Endothelial cell of umbilical vein (primary cell): ENCODE measurements around the gene CHST3. TPM values are rescaled to one million over a fixed set of nuclear protein-coding genes. Genes with fewer than 3 reads are reported as not detected.
"Not testable (repeated sequence)": the region's sequence is repeated elsewhere in the genome, so short reads cannot be mapped to it uniquely, and the experiment has no call there.

Experiments used
- BruUV-seq: library from RNA; stranded (reverse); fragments of 400-500 nt; replicated peaks from 2 replicates; lab custom pipeline; 2021; lab: Mats Ljungman, UMichigan
- CTCF ChIA-PET: fragments of 300-600, 350-600 bp; sonication (Branson Sonifier 250); formaldehyde crosslinking; loops from one replicate; lab custom pipeline; 2021; ENCODE audit warnings: antibody characterized with exemption, inconsistent platforms; lab: Charles Lee
- POLR2A ChIA-PET: fragments of 300-600, 350-600 bp; sonication (Branson Sonifier 250); formaldehyde crosslinking; loops from one replicate; lab custom pipeline; 2021; ENCODE audit warnings: antibody characterized with exemption, inconsistent platforms; lab: Charles Lee
- DNase-seq: peaks from one replicate; pipeline ENCODE4 v3.0.0-alpha.2; 2011; ENCODE audit warnings: low read depth, low spot score
- FAIRE-seq: peaks from 2 replicates; lab custom pipeline; 2011; peaks lifted over from hg19 to GRCh38; lab: Jason Lieb, UNC
- H2AFZ ChIP-seq: 2 replicates; pipeline ENCODE4 v1.6.0; 2012; ENCODE audit warnings: low read depth, low read length, control low read depth, inconsistent platforms
- H3K27ac ChIP-seq: 2 replicates; pipeline ENCODE4 v1.5.1; 2011; ENCODE audit warnings: low read depth, mild to moderate bottlenecking, control low read depth, low read length, moderate library complexity; ENCODE audit not compliant: insufficient read depth
- H3K27me3 ChIP-seq, 2 experiments: 2 replicates each; pipeline versions ENCODE4 v1.6.0 to v1.6.1; 2011; ENCODE audit warnings: low read length in 2 of 2, mixed read lengths in 1 of 2; ENCODE audit not compliant: control insufficient read depth in 2 of 2, insufficient read depth in 2 of 2
- H3K36me3 ChIP-seq, 2 experiments: 2 replicates in 1 of 2; 3 replicates in 1 of 2; pipeline ENCODE4 v1.5.1; 2011; ENCODE audit warnings: low read length in 2 of 2, mild to moderate bottlenecking in 1 of 2, moderate library complexity in 1 of 2; ENCODE audit not compliant: control insufficient read depth in 2 of 2, insufficient read depth in 2 of 2; ENCODE audit errors: extremely low read depth in 1 of 2
- H3K4me1 ChIP-seq: 3 replicates; pipeline ENCODE4 v1.5.1; 2011; ENCODE audit warnings: mild to moderate bottlenecking, low read length; ENCODE audit not compliant: control insufficient read depth, insufficient read depth; ENCODE audit errors: extremely low read depth
- H3K4me2 ChIP-seq: 2 replicates; pipeline ENCODE4 v1.6.1; 2011; ENCODE audit warnings: low read length, control low read depth, mixed read lengths; ENCODE audit not compliant: insufficient read depth
- H3K4me3 ChIP-seq, 3 experiments: fragments of 200-600 bp in 1 of 3; sonication (generic), shearing (Covaris generic) in 1 of 3; replicated peaks in 1 of 3; 2 replicates each; pipeline ENCODE4 v1.5.1; 2011 to 2016; ENCODE audit warnings: control low read depth in 3 of 3, low read length in 3 of 3, mild to moderate bottlenecking in 2 of 3, inconsistent platforms in 1 of 3, low read depth in 1 of 3, moderate library complexity in 1 of 3; ENCODE audit not compliant: insufficient read depth in 1 of 3
- H3K79me2 ChIP-seq: 2 replicates; pipeline ENCODE4 v1.6.0; 2012; ENCODE audit warnings: low read length, inconsistent platforms; ENCODE audit not compliant: control insufficient read depth, insufficient read depth
- H3K9ac ChIP-seq: replicated peaks from 2 replicates; pipeline ENCODE3; 2011; ENCODE audit warnings: low read length, control low read depth; ENCODE audit not compliant: insufficient read depth; ENCODE audit errors: extremely low read depth
- H3K9me1 ChIP-seq: replicated peaks from 3 replicates; pipeline ENCODE4 v1.6.0; 2011; ENCODE audit warnings: mild to moderate bottlenecking, low read length; ENCODE audit not compliant: control insufficient read depth, insufficient read depth; ENCODE audit errors: extremely low read depth
- H3K9me3 ChIP-seq: replicated peaks from 2 replicates; pipeline ENCODE4 v1.5.1; 2012; ENCODE audit warnings: low read length, inconsistent platforms; ENCODE audit not compliant: control insufficient read depth, insufficient read depth
- H4K20me1 ChIP-seq: replicated peaks from 2 replicates; pipeline ENCODE3; 2011; ENCODE audit warnings: mild to moderate bottlenecking, low read length; ENCODE audit not compliant: control insufficient read depth, insufficient read depth; ENCODE audit errors: extremely low read depth
- CTCF ChIP-seq, 2 donors: IDR thresholded peaks; 1 replicate in 1 of 2; 2 replicates in 1 of 2; pipeline ENCODE4 v1.5.1; 2011; ENCODE audit warnings: low read length in 2 of 2, mild to moderate bottlenecking in 2 of 2, moderate library complexity in 2 of 2, control low read depth in 1 of 2, inconsistent platforms in 1 of 2, low read depth in 1 of 2; ENCODE audit not compliant: insufficient read depth in 1 of 2; ENCODE audit errors: extremely low read depth in 1 of 2
- EZH2 ChIP-seq: IDR thresholded peaks from 2 replicates; pipeline ENCODE4 v1.6.1; 2012; ENCODE audit warnings: borderline replicate concordance, low read depth, mild to moderate bottlenecking, moderate library complexity, low read length, inconsistent platforms; ENCODE audit not compliant: severe bottlenecking
- FOS ChIP-seq: IDR thresholded peaks from 2 replicates; pipeline ENCODE4 v1.6.1; 2011; ENCODE audit warnings: mild to moderate bottlenecking, low read length, moderate library complexity, borderline replicate concordance; ENCODE audit not compliant: insufficient read depth
- GATA2 ChIP-seq: IDR thresholded peaks from 2 replicates; pipeline ENCODE4 v1.7.0; 2011; ENCODE audit warnings: low read depth, mild to moderate bottlenecking, moderate library complexity, mixed read lengths, low read length; ENCODE audit not compliant: insufficient read length, insufficient read depth
- JUN ChIP-seq: IDR thresholded peaks from 2 replicates; pipeline ENCODE4 v1.6.1; 2011; ENCODE audit warnings: borderline replicate concordance, low read depth; ENCODE audit not compliant: insufficient read length, insufficient read depth
- MAX ChIP-seq: IDR thresholded peaks from 2 replicates; pipeline ENCODE4 v1.6.1; 2011; ENCODE audit not compliant: insufficient read depth, insufficient read length
- MYC ChIP-seq: IDR thresholded peaks from one replicate; pipeline ENCODE4 v1.6.1; 2011; ENCODE audit warnings: mild to moderate bottlenecking, low read depth, low read length
- POLR2A ChIP-seq: IDR thresholded peaks from 2 replicates; pipeline ENCODE4 v1.6.1; 2012; ENCODE audit warnings: low read depth, mild to moderate bottlenecking, control low read depth, low read length
- POLR2AphosphoS5 ChIP-seq: IDR thresholded peaks from 2 replicates; pipeline ENCODE4 v1.6.1; 2012; ENCODE audit warnings: low read depth, mild to moderate bottlenecking, control low read depth, low read length, moderate library complexity; ENCODE audit not compliant: insufficient read depth
- dilution Hi-C: fragments of 300-500 bp; cut with MboI; formaldehyde crosslinking; loops from one replicate; pipeline ENCODE4 v1.15.0; 2019; ENCODE audit warnings: low sequenced_read_pairs; ENCODE audit not compliant: extremely low pct_ligation_motif_present
- intact Hi-C: fragments of 100-400 bp; cut with micrococcal nuclease; formaldehyde crosslinking; loops from one replicate; pipeline ENCODE4 v1.10.0; 2022
- polyA plus RNA-seq, 4 experiments: library from polyadenylated mRNA; depleted of rRNA in 3 of 4; stranded (reverse) in 3 of 4; unstranded in 1 of 4; fragments of >200 nt; gene quantifications; 2 replicates each; pipeline versions ENCODE4 v1.2.1 to v1.2.3, GENCODE V29; 2011 to 2012; ENCODE audit warnings: missing spikeins in 1 of 4
- total RNA-seq: library from RNA; stranded (reverse); gene quantifications from 2 replicates; pipeline ENCODE4 v1.2.3, GENCODE V29; 2021

Gene CHST3
- total and polyA plus RNA-seq, 2 donors (not counting 3 experiments of a cell fraction or from before 2014, with no cell fraction given) = 5.5 to 11.5 TPM

GRCh38 chr10:71975871-71976725 lies 11.9 kb downstream of the CHST3 start:
- Histone ChIP-seq H3K27ac (peak overlapping the region; percentile 0), H3K4me3 (no peak overlapping the region), H2AFZ (peak overlapping the region; percentile 52), H4K20me1 (no peaks in the 10 kb centered on the region), H3K4me1 (peaks cover 59% of the 10 kb centered on the region), H3K79me2 (peaks cover 13% of the 10 kb centered on the region), H3K9ac (no peak overlapping the region), H3K36me3 (no peaks in the 10 kb centered on the region), H3K9me1 (no peaks in the 10 kb centered on the region), H3K4me2 (peak overlapping the region; percentile 1), H3K27me3 (no peaks in the 10 kb centered on the region), H3K9me3 (no peaks in the 10 kb centered on the region)
- dilution Hi-C loops = no loop called here
- BruUV-seq = no TSS peak
- TF ChIP-seq MYC (no peak), CTCF (IDR thresholded peaks at IDR 0.05; ENCODE audit: extremely low read depth in 1 of 2, insufficient read depth in 1 of 2, low read depth in 1 of 2, low read length in 2 of 2) (no peak), GATA2 (no peak), POLR2A (no peak), FOS (peak; percentile 72), EZH2 (no peak), MAX (no peak), JUN (peak; percentile 36), POLR2AphosphoS5 (no peak)
- CTCF ChIA-PET = interaction anchor here (0.8 to 7.2 kb wide), 6 partner anchors 19 to 80 kb away, joined by 3 to 57 read pairs (median 18); no protein-coding TSS in a partner anchor
- POLR2A ChIA-PET = no interaction called here
- FAIRE-seq (peak; percentile 78), DNase-seq (peak; percentile 44)
- intact Hi-C loops = loop anchor here (5.0 kb wide), 1 partner anchor 356 kb away; no protein-coding TSS in a partner anchor

GRCh38 chr10:71977614-71977903 lies 13.4 kb downstream of the CHST3 start:
- H3K9me3 ChIP-seq, H3K27ac ChIP-seq: not testable (repeated sequence)

More at GRCh38 chr10:71977614-71977903, 13.4 kb downstream of the CHST3 start:
- H3K36me3 ChIP-seq, DNase-seq, BruUV-seq, H3K27me3 ChIP-seq, POLR2A ChIA-PET, H2AFZ ChIP-seq, H3K4me3 ChIP-seq, H3K9ac ChIP-seq, H3K9me1 ChIP-seq, H3K4me2 ChIP-seq, H4K20me1 ChIP-seq, dilution Hi-C loops, FAIRE-seq: not testable (repeated sequence)
- intact Hi-C loops = loop anchor here (5.0 kb wide), 1 partner anchor 355 kb away; no protein-coding TSS in a partner anchor
- CTCF ChIA-PET = interaction anchor here (0.8 to 5.2 kb wide), 12 partner anchors 18 to 246 kb away, joined by 3 to 57 read pairs (median 5); no protein-coding TSS in a partner anchor
- H3K79me2 ChIP-seq = peaks cover 13% of the 10 kb centered on the region
- peaks cover 65% of the 10 kb centered on the region for H3K4me1 ChIP-seq
